ENCODE results near the gene ERAP2. TPM values are rescaled to one million over a fixed set of nuclear protein-coding genes. Genes with fewer than 3 reads are reported as not detected.

The ERAP2 gene
- total and polyA plus RNA-seq, 10 of the 15 experiments (the other 5 are each of a cell fraction or from before 2014, with no cell fraction given): 4.0 to 28.7 (median 11.7) TPM

- SMC1A ChIA-PET (ENCODE audit: uncharacterized antibody, unreplicated experiment): interaction anchor here (0.6 to 7.6 kb wide), 28 partner anchors 10 to 557 kb away, joined by 3 to 178 read pairs (median 10); partner anchors contain the start of genes ERAP1, ERAP2, LIX1 and LNPEP
- intact Hi-C loops (cut with micrococcal nuclease; ENCODE audit: unreplicated experiment): no loop called here
- RAD21 ChIA-PET (ENCODE audit: unreplicated experiment): interaction anchor here (0.6 to 10.1 kb wide), 20 partner anchors 9 to 311 kb away, joined by 3 to 142 read pairs (median 9); partner anchors contain the start of genes ERAP1, ERAP2, LIX1 and LNPEP
- Histone ChIP-seq H3K4me3 (peak overlapping the region; percentile 55), H3K27me3 (replicated peaks in 1 of 2; ENCODE audit: control insufficient read depth in 2 of 2, insufficient read depth in 2 of 2, low read length in 1 of 2) (no peaks in the 10 kb centered on the region), H3K79me2 (ENCODE audit: control insufficient read depth, insufficient read depth, low read length) (peaks cover 7% of the 10 kb centered on the region), H4K20me1 (ENCODE audit: control insufficient read depth, insufficient read depth) (no peaks in the 10 kb centered on the region), H3K9ac (ENCODE audit: control insufficient read depth, insufficient read depth, low read length) (peak overlapping the region; percentile 45), H3K4me2 (ENCODE audit: control insufficient read depth, insufficient read depth) (peak overlapping the region; percentile 82), H3K27ac (ENCODE audit: control insufficient read depth, insufficient read depth) (peak overlapping the region; percentile 76), H3K36me3 (ENCODE audit: control insufficient read depth in 2 of 2, insufficient read depth in 2 of 2, low read length in 1 of 2) (no peaks in the 10 kb centered on the region), H2AFZ (ENCODE audit: control insufficient read depth, low read depth, low read length) (peak overlapping the region; percentile 61), H3K4me1 (ENCODE audit: control insufficient read depth, insufficient read depth, low read length) (peaks cover 33% of the 10 kb centered on the region), H3K9me3 (replicated peaks; ENCODE audit: control insufficient read depth, insufficient read depth, low read length) (no peaks in the 10 kb centered on the region)
- TF ChIP-seq STAT1 (conservative IDR thresholded peaks at IDR 0.05) (0 out of 2 replicates have a peak, but pooled peaks have one; percentile 49), ZBED1 (IDR thresholded peaks at IDR 0.05; ENCODE audit: borderline replicate concordance) (no peak), SP1 (IDR thresholded peaks at IDR 0.05; ENCODE audit: low read depth, low read length) (no peak), GABPA (IDR thresholded peaks at IDR 0.05; ENCODE audit: low read depth) (no peak), TCF3 (IDR thresholded peaks at IDR 0.05; ENCODE audit: borderline replicate concordance, insufficient read depth, low read depth, low read length) (no peak)
- DNase-seq (ENCODE audit: low read depth, low spot score) (no peak), FAIRE-seq (no peak), ATAC-seq (no peak)
- CTCF ChIA-PET: interaction anchor here (1.1 to 13.2 kb wide), 17 partner anchors 10 to 293 kb away, joined by 4 to 223 read pairs (median 21); partner anchors contain the start of genes ERAP1, LIX1 and LNPEP
- POLR2A ChIA-PET: interaction anchor here (0.9 to 3.8 kb wide), 11 partner anchors 10 to 142 kb away, joined by 3 to 27 read pairs (median 4); partner anchors contain the start of gene ERAP1
- in situ Hi-C loops (cut with MboI): loop anchor here (5.0 kb wide), 1 partner anchor 291 kb away; no protein-coding TSS in a partner anchor
- no TSS peak for BruUV-seq (replicated peaks)
- WGBS (ENCODE audit: insufficient coverage, insufficient replicate concordance, low lambda C conversion rate, missing lambda C conversion rate): 3% methylated on average over 2 of the region's 2 CpGs
These were observed 5.3 kb upstream of the ERAP2 start for GRCh38 chr5:96871027-96871399.

GRCh38 chr5:96871686-96872085, 4.6 kb upstream of the ERAP2 start:
- H3K9ac ChIP-seq (ENCODE audit: control insufficient read depth, insufficient read depth, low read length): peak overlapping the region; percentile 45; the same call in 1 of the 2 replicates
- no peaks in the 10 kb centered on the region for H4K20me1 ChIP-seq (ENCODE audit: control insufficient read depth, insufficient read depth)
- POLR2A ChIA-PET: interaction anchor here (0.7 to 3.8 kb wide), 14 partner anchors 10 to 141 kb away, joined by 3 to 27 read pairs (median 4); partner anchors contain the start of genes ERAP1 and LNPEP
- H3K79me2 ChIP-seq (ENCODE audit: control insufficient read depth, insufficient read depth, low read length): peaks cover 14% of the 10 kb centered on the region
- SMC1A ChIA-PET (ENCODE audit: uncharacterized antibody, unreplicated experiment): interaction anchor here (0.8 to 7.6 kb wide), 24 partner anchors 9 to 311 kb away, joined by 3 to 178 read pairs (median 8); partner anchors contain the start of genes ERAP1, ERAP2, LIX1 and LNPEP
- H3K4me1 ChIP-seq (ENCODE audit: control insufficient read depth, insufficient read depth, low read length): peaks cover 35% of the 10 kb centered on the region
- H3K36me3 ChIP-seq (ENCODE audit: control insufficient read depth in 2 of 2, insufficient read depth in 2 of 2, low read length in 1 of 2): no peaks in the 10 kb centered on the region
- CTCF ChIA-PET: interaction anchor here (1.0 to 13.2 kb wide), 16 partner anchors 11 to 292 kb away, joined by 3 to 223 read pairs (median 10); partner anchors contain the start of genes ERAP1, LIX1 and LNPEP
- no peak for ATAC-seq
- in situ Hi-C loops (cut with MboI): loop anchor here (5.0 kb wide), 1 partner anchor 291 kb away; no protein-coding TSS in a partner anchor
- no peaks in the 10 kb centered on the region for H3K27me3 ChIP-seq (replicated peaks in 1 of 2; ENCODE audit: control insufficient read depth in 2 of 2, insufficient read depth in 2 of 2, low read length in 1 of 2)
- H2AFZ ChIP-seq (ENCODE audit: control insufficient read depth, low read depth, low read length): peak overlapping the region; percentile 52
- peak overlapping the region; percentile 82 for H3K4me2 ChIP-seq (ENCODE audit: control insufficient read depth, insufficient read depth)
- H3K9me3 ChIP-seq (replicated peaks; ENCODE audit: control insufficient read depth, insufficient read depth, low read length): no peaks in the 10 kb centered on the region
- H3K27ac ChIP-seq (ENCODE audit: control insufficient read depth, insufficient read depth): peak overlapping the region; percentile 76
- BruUV-seq (replicated peaks): no TSS peak
- 0% methylated on average over 1 of the region's 1 CpG for WGBS (ENCODE audit: insufficient coverage, insufficient replicate concordance, low lambda C conversion rate, missing lambda C conversion rate)
- H3K4me3 ChIP-seq: peak overlapping the region; percentile 55; the same call in 1 of the 2 replicates
- DNase-seq (ENCODE audit: low read depth, low spot score): no peak
- RAD21 ChIA-PET (ENCODE audit: unreplicated experiment): interaction anchor here (0.6 to 10.1 kb wide), 21 partner anchors 9 to 311 kb away, joined by 3 to 142 read pairs (median 6); partner anchors contain the start of genes ERAP1, ERAP2, LIX1 and LNPEP
- no peak for FAIRE-seq
- intact Hi-C loops (cut with micrococcal nuclease; ENCODE audit: unreplicated experiment): loop anchor here (2.0 kb wide), 1 partner anchor 271 kb away; the partner anchor contains the start of gene LIX1
- TF ChIP-seq ASH2L (IDR thresholded peaks at IDR 0.05; ENCODE audit: borderline replicate concordance, low read depth) (no peak), ZNF24 (IDR thresholded peaks at IDR 0.05) (0 out of 2 replicates have a peak, but pooled peaks have one; percentile 31), ZNF592 (IDR thresholded peaks at IDR 0.05) (0 out of 2 replicates have a peak, but pooled peaks have one; percentile 53), RUNX3 (IDR thresholded peaks at IDR 0.05; ENCODE audit: low read length) (no peak), CREM (IDR thresholded peaks at IDR 0.05; ENCODE audit: low read depth) (no peak), NFIC (IDR thresholded peaks at IDR 0.05; ENCODE audit: low read depth, low read length) (peak; percentile 47; the same call in 1 of the 2 replicates)

All from GM12878 (cell line).